NCI-H774 (cell line): ENCODE measurements around the gene ECSIT.

Experiments
- DNase-seq: peaks from one replicate; lab custom pipeline; 2025; lab: John Stamatoyannopoulos, UW

The ECSIT gene

GRCh38 chr19:11504502-11505031, 24.4 kb downstream of the ECSIT start:
- no peak for DNase-seq

- no peak for DNase-seq
These were observed 29.0 kb downstream of the ECSIT start for GRCh38 chr19:11499890-11500420.

- DNase-seq, result no peak
These were observed 29.7 kb downstream of the ECSIT start for GRCh38 chr19:11499220-11499726.

DNA sequence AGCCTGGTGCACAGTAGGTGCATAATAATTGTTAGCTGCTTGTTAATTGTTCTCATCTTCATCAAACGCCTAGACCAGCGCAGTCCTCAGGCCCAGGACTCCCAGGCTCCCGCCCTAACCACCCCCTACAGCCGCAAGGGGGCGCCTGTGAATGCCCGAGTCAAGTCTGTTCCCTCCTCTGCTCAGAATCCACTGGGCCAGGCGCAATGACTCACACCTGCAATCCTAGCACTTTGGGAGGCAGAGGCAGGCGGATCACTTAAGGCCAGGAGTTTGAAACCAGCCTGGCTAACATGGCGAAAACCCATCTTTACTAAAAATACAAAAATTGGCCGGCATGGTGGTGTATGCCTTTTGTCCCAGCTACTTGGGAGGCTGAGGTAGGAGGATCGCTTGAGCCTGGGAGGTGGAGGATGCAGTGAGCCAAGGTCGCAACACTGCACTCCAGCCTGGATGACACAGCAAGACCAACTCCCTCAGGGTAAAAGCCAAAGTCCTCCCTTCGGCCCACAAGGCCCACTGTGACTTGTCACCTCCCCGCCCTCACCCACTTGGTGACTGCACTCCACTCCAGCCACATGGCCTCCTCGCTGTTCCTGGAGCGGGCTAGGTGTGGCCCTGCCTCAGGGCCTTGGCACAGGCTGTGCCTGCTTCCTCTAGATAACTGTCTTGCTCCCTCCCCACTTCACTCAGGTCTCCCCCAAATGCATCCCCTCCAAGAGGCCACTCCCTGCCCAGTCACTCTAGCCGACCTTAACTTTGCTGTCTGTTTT, 32.4 kb downstream of the ECSIT start:
- no peak for DNase-seq

GRCh38 chr19:11495885-11496284, 33.0 kb downstream of the ECSIT start:
- no peak for DNase-seq

DNA sequence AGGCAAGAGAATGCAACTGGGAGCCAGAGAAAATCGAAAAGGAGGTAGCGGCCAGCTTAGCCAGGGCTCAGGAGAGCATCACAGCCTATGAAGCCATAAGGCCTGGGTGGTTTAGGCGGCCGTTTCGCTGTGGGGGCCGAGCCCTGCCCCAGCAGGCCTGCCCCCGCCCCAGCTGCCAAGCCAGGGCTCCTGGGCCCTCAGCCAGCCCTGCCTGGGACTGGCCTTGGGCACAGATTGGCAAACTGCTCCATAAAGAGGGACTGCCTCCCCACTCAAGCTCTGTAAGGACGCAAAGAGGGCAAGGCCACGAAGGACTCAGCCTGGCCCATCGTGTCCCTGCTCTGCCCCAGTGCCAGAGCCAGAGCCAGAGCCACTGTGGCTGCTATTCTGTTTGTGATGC, 33.5 kb downstream of the ECSIT start:
- DNase-seq, result no peak

DNA sequence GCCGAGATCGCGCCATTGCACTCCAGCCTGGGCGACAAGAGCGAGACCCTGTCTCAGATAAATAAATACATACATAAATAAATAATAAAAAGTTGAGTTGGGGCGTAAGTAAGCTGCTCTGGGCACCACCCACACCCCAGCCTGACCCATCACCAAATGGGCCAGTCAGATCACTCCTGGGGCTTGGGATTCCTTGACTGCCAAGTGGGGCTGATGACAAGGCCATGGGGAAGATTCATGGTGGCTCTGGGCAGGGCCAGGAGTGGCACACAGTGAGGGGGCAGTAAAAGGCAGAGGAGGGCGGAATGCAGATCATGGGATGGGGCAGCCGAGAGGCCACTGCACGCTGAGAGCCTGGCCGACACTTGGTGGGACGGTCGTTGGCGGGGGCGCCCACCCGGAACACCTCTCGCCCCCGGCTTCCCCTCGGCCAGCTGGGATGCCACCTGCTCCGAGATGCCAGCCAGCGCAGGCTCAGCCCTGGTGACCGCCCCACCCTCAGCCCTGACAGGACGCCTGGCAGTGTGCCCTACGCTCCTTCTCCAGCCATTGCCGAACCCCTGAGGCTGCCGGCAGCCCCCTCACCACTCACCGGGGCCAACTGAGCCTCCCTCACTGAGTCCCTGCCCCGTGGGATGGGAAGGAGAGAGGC, 34.2 kb downstream of the ECSIT start:
- DNase-seq, result no peak

DNA sequence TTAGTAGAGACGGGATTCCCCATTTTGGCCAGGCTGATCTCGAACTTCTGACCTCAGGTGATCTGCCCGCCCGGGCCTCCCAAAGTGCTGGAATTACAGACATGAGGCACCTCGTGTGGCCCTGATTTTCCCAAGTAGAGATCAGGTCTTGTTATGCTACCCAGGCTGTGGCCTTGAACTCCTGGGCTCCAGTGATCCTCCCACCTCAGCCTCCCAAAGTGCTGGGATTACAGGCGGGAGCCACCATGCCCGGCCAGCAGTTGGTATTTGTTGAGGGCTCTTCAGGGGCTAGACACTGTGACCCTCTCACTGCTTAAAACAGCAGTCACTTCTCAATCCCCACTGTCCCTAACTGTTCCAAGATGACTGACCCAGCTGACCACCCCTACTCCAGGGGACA, 39.6 kb downstream of the ECSIT start:
- no peak for DNase-seq

DNA sequence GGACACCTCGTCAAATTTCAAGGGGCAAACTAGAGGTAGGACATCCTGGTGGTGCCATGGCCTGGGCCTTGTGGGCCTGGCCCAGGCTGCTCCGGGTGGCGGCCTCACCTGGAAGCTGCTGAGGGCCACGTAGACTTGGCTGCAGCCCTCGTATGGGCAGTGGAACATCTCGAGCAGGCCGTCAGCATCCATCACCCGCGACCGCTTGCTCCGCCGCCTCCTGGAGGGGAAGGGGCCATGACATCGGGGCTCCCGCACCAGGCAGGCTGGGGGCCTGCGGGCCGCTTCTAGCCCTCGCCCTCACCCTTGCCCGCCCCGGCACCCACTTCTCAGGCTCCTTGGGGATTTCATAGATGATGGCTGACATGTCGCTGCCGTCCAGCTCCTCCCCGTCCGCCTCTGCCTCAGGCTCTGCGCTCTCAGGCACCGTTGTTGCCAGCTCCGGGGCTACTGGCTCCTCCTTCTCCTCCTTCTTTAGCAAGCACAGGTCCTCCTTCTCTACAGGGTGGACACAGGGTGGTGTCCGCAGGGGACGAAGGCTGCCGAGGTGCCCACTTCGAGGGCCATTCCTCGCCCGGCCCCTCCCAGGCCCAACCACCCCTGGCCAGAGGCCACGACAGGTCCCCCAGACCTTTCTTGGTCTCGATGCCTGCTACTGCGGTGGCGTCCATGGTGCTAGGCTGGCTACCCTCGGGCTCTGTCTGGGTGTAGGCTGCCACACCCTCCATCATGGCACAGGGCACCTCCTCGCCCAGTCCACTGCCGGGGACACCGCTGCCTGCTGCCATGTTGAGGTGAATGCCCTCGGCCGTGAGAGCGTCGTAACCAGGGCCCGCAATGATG, 42.1 kb downstream of the ECSIT start:
- no peak for DNase-seq

GRCh38 chr19:11485245-11485837, 43.6 kb downstream of the ECSIT start:
- DNase-seq, result no peak

GRCh38 chr19:11483366-11484111, 45.4 kb downstream of the ECSIT start:
- DNase-seq, result no peak

DNA sequence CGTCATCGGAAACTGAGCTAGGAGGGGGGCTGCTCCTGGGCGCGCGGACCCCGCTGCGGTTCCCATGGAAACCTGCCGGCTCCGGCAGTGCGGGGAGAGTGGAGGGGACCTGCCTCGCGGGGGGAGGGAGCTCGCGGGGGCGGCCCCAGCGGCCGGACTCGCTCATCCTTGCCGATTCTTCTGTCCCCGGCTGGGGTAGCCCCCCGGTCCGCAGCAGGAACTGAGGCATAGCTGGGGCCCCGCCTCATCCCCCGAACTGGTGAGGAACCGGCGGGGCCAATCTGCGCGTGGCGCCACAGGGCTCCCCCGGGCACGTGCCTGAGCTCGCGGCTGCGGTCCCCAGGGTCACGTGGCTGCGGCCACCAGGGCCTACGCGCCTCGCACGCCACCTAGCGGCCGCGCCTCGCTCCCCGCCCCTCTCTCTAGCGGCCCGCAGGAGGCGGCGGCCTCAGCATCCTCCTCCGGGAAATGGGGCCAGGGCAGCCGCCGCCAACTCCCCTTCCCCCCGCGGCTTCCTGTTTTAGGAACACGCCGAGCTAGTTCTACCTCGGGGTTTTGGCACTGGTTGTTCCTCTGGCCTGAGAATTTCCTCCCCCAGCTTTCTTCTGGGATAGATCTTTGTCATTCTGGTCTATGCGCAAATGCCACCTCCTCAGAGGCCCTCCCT, 46.4 kb downstream of the ECSIT start:
- DNase-seq, result peak; percentile 86

GRCh38 chr19:11481534-11482383, 47.2 kb downstream of the ECSIT start:
- DNase-seq, result peak; percentile 92

DNA sequence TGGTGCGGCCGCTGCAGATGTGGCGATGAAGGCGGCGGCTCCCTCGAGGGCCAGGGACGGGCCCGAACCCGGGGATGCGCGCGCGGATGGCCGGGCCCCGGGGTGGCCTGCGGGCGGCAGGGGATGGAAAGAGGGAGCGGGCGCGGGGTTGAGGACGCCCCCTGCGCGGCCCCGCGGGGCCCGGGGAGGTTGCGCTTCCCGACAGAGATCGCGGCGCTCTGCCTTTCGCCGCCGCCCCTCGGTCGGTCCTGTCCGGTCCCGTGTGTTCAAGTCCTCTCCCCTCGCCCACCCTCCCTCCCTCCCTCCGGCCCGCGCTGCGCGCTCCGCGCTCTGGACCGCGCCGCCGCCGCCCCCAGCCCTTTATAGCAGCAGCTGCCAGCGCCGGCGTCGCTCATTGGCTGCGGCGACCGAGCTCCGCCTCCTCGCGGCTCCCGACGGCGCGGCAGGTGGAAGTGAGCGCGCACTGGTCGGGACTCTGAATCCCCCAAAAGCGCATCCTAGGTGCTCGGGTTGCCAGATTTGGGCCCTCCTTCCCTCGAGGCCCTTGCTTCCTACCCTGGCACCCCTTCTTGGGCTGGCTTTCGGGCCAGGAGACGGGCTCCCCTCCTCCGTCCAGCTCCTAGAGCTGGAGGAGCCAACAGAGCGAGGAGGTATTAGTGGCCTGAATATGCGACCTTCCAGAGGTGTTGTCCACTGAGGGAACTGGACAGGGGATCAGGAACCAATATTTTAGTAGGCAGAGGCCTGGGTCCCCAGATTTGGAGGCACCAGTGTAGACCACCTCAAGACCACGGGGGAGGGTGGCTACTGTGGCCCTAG, 48.0 kb downstream of the ECSIT start, which contains the start of gene ELAVL3:
Gene ELAVL3 (minus strand): TSS at position 332 of the 819 bp plus-strand sequence. CDS start 438 bp downstream, outside the sequence.
- peak; percentile 21 for DNase-seq

DNA sequence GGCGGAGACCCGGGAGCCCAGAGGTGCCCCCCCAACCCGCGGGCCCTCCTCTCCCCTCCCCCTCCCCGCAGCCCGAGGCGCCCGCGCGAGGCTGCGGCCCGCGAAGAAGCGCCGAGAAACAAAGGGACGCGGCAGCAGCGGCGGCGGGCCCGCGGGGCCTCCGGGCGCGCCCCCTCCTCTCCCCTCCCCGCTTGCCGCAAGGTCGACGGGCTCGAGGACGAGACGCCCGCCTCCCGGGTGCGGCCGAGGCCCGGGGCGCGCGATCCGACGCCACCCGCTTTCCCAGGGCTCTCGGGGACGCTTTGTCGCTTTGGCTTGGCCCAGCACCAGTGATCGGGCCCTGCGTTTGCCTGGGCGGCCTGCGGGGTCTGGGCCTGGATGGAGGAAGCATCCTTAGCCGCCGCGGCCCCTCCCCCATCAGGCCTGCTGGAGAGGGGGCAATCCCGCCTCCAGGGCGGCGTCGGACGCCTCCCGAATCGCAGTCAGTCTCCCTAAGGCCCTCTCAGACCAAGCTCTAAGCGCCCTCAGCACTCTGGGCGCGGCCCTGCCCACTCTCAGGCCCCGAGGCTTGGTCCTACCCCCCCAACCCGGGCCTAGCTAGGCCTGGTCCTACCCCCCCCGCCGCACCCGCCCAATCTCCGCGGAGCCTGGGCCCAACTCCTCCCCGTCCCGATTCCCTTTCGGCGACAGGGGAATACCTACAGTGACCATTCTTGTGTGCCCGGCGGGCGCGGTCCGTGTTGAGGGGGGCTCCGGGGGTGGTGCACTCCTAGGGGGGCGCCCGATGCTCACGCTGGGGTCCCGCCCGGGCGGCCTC, 48.8 kb downstream of the ECSIT start:
- DNase-seq, result no peak

GRCh38 chr19:11479090-11479897, 49.6 kb downstream of the ECSIT start:
- DNase-seq, result no peak
